Activated CD4-positive, alpha-beta T cell treated with anti-CD3 and anti-CD28 coated beads for 36 hours (primary cell): Measurements from ENCODE around the gene CRELD1. TPM values are rescaled to one million over a fixed set of nuclear protein-coding genes. Genes with fewer than 3 reads are reported as not detected.

Source experiments
- ATAC-seq: fragments of 200-7000 bp; cut with Tn5 transposase; one replicate; pipeline ENCODE4 v1.10.0; 2021; ENCODE audit warnings: mild to moderate bottlenecking, moderate library complexity
- CTCF ChIA-PET: fragments of 350-600 bp; sonication (Branson Sonifier 250); formaldehyde crosslinking; loops from one replicate; lab custom pipeline; 2021; ENCODE audit warnings: antibody characterized with exemption; lab: Charles Lee
- POLR2A ChIA-PET: fragments of 350-600 bp; sonication (Branson Sonifier 250); formaldehyde crosslinking; loops from one replicate; lab custom pipeline; 2021; ENCODE audit warnings: antibody characterized with exemption, inconsistent platforms; lab: Charles Lee
- DNase-seq: peaks from one replicate; pipeline ENCODE4 v3.0.0-alpha.2; 2020
- H3K27ac Mint-ChIP-seq: one replicate; pipeline ENCODE4 v1.8.0; 2021; ENCODE audit warnings: mixed read lengths
- H3K27me3 Mint-ChIP-seq: one replicate; pipeline ENCODE4 v1.8.0; 2021; ENCODE audit warnings: mixed read lengths
- H3K36me3 Mint-ChIP-seq: one replicate; pipeline ENCODE4 v1.8.0; 2021; ENCODE audit warnings: low read depth, mixed read lengths
- H3K4me1 Mint-ChIP-seq: one replicate; pipeline ENCODE4 v1.8.0; 2021; ENCODE audit warnings: mixed read lengths
- H3K4me3 Mint-ChIP-seq: one replicate; pipeline ENCODE4 v1.8.0; 2021; ENCODE audit warnings: mild to moderate bottlenecking, moderate library complexity, mixed read lengths
- H3K9me3 Mint-ChIP-seq: one replicate; pipeline ENCODE4 v1.8.0; 2021; ENCODE audit warnings: low read depth, mixed read lengths
- intact Hi-C, 2 experiments: fragments of 100-400 bp; cut with DNase I in 1 of 2; cut with micrococcal nuclease in 1 of 2; formaldehyde crosslinking; loops; one replicate each; pipeline versions ENCODE4 v1.14.2 to v1.15.1; 2022 to 2024; cut with DNase I, micrococcal nuclease
- total RNA-seq, 2 experiments: library from RNA; stranded (reverse); gene quantifications; one replicate each; pipeline ENCODE4 v1.2.3, GENCODE V29; 2021

The CRELD1 gene
- total RNA-seq, 2 experiments from 2014 or later, result 12.6 to 14.7 TPM

DNA sequence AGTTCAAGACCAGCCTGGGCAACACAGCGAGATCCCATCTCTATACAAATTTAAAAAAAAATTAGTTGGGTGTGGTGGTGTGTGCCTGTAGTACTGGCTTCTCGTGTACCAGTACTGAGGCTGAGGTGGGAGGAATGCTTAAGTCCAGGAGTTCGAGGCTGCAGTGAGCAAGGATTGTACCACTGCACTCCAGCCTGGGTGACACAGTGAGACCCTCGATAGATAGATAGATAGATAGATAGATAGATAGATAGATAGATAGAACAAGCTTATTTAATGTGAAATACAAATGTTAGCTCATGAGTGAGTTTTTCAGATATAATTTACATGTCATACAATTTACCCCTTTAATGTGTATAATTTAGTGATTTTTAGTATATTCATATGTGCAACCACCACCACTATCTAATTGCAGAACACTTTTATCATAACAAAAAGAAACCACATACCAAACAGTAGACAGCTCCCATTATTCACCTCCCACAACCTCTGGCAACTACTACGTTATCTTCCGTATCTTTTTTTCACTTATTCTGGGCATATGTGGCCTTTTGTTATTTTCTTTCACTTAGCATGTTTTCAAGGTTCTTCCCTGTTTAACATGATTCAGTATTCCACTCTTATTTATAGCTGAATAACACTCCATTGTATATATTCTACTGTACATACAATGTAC is 31.7 kb downstream of the CRELD1 start:
- Mint-ChIP-seq H3K9me3 (no peaks in the 10 kb centered on the region), H3K27ac (no peak overlapping the region), H3K4me3 (no peak overlapping the region), H3K36me3 (peaks cover 11% of the 10 kb centered on the region), H3K4me1 (no peaks in the 10 kb centered on the region), H3K27me3 (no peaks in the 10 kb centered on the region)
- no peak for DNase-seq
- no peak for ATAC-seq
- POLR2A ChIA-PET, result no interaction called here
- intact Hi-C loops, result no loop called here
- CTCF ChIA-PET, result interaction anchor here (0.5 to 0.6 kb wide), 2 partner anchors 19 to 33 kb away, joined by 3 read pairs; no protein-coding TSS in a partner anchor

DNA sequence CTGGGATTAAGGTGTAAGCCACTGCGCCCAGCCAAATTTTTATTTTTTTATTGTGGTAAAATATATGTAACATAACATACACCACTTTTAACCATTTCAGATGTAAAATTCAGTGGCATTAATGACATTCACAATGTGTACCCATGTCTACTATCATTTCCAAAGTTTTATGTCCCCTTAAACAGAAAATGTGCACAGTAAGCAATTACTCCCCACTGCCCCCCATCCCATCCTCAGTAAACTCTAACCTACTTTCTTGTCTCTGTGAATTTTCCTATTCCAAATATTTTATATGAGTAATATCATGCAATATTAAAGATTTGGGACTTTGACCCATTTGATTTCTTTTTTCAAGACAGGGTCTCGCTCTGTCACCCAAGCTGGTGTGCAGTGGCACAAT is 33.2 kb downstream of the CRELD1 start:
- POLR2A ChIA-PET, result no interaction called here
- H3K9me3 Mint-ChIP-seq, result no peaks in the 10 kb centered on the region
- no peaks in the 10 kb centered on the region for H3K4me1 Mint-ChIP-seq
- intact Hi-C loops, result no loop called here
- no peak overlapping the region for H3K27ac Mint-ChIP-seq
- CTCF ChIA-PET, result interaction anchor here (0.7 to 1.7 kb wide), 4 partner anchors 12 to 308 kb away, joined by 3 to 5 read pairs (median 4); no protein-coding TSS in a partner anchor
- H3K36me3 Mint-ChIP-seq, result peaks cover 16% of the 10 kb centered on the region
- no peak overlapping the region for H3K4me3 Mint-ChIP-seq
- no peak for DNase-seq
- ATAC-seq, result no peak
- H3K27me3 Mint-ChIP-seq, result no peaks in the 10 kb centered on the region

DNA sequence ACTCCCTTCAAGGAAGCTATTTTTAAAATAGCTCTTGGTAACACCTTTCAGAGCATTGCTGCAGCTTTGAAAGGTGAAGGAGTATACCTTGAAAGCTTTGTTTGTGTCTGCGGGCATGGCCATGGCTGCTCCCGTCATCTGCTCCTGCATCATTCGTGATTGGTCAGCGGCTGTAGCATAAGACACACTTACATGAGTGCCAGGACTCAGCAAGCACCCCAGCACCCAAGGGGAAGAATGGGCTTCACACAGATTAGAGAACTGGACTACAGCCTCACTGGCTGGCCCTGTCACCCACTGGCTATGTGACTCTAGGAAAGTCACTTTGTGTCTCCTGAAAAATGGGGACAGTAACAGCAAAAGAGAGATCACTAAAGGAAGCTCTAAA is 36.0 kb downstream of the CRELD1 start:
- Mint-ChIP-seq H3K4me1 (no peaks in the 10 kb centered on the region), H3K9me3 (no peaks in the 10 kb centered on the region), H3K27me3 (no peaks in the 10 kb centered on the region), H3K4me3 (no peak overlapping the region), H3K27ac (no peak overlapping the region), H3K36me3 (peaks cover 28% of the 10 kb centered on the region)
- DNase-seq (no peak), ATAC-seq (no peak)
- ChIA-PET POLR2A (no interaction called here), CTCF (no interaction called here)
- intact Hi-C loops, result no loop called here

DNA sequence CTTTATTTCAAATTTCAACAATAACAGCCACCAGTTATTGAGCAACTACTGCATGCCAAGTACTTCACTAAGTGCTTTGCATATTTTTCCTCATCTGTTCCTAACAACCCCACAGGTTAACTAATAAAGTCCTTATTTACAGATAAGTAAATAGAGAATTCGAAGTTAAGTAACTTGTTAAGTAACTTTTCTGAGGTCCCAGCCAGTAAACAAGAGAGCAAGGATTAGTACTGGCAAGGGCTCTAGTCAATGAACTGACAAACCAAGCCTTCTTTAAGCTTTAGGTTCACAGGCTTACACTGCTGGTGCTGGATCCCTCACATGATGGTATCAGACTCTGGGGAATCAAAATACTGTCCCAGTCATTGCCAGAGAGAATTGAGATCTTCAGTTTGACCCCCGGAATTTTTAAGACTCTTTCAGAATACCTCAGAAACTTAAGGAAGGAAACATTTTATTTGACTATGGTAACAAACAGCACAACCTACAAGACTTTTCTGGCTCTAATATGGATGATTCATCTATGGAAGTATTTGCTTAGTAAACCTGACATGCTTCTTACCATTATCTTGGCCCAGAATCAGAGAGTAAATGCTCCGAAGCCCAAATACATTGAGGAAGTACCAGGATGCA is 36.5 kb downstream of the CRELD1 start:
- peaks cover 30% of the 10 kb centered on the region for H3K36me3 Mint-ChIP-seq
- intact Hi-C loops, result no loop called here
- no peak for DNase-seq
- POLR2A ChIA-PET, result no interaction called here
- CTCF ChIA-PET, result no interaction called here
- no peak overlapping the region for H3K27ac Mint-ChIP-seq
- no peak for ATAC-seq
- H3K4me3 Mint-ChIP-seq, result no peak overlapping the region
- H3K4me1 Mint-ChIP-seq, result no peaks in the 10 kb centered on the region
- no peaks in the 10 kb centered on the region for H3K9me3 Mint-ChIP-seq
- H3K27me3 Mint-ChIP-seq, result no peaks in the 10 kb centered on the region

DNA sequence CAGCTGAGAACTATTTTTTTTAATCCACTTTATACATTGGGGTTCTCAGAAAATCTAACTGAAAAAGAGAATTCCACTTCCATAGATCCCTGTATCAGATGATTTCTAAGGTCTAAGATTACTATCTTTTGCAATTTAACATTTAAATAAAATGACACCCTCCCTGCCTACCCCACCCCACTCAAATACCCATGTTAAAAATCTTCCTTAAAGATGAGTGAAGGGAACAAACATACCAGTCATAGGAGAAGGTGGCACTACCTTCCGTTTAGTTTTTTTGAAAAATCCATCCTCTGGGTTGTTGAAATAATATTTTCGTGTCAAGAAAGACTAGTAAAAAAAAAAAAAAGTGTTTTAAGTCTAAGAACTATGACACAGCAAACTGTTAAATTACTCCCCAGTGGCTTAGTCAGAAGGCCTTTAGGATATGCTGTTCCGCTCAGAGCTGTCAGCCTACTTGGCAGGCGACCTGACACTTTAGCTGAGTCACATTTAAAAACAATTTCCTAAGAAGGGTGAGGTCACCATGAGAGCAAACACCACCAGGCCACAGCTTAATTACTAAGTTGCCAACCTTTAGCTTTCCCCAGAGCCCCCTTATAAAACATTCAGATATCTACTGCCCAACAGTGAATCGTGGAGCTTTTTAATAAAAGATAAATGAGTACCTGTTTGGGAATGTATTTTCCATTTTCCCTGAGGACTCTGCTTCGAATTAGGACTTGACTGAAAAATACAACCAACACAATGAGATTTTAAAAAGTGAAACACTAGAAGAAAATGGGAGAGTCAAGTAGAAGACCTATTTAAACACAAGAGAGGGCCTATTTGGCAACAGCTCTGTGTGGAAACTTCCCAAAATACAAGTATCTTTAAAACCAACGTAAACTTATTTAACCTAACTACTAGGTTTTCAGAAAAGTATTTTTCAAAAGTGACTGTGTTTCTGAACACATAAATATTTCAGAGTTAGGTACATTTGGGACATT is 43.4 kb downstream of the CRELD1 start:
- peaks cover 35% of the 10 kb centered on the region for H3K36me3 Mint-ChIP-seq
- ATAC-seq (peak; percentile 94), DNase-seq (peak; percentile 63)
- no peaks in the 10 kb centered on the region for H3K9me3 Mint-ChIP-seq
- H3K27me3 Mint-ChIP-seq, result no peaks in the 10 kb centered on the region
- peak overlapping the region; percentile 72 for H3K27ac Mint-ChIP-seq
- peaks cover 22% of the 10 kb centered on the region for H3K4me1 Mint-ChIP-seq
- ChIA-PET CTCF (interaction anchor here (0.5 to 1.7 kb wide), 7 partner anchors 9 to 287 kb away, joined by 3 to 8 read pairs (median 4); partner anchors contain the start of gene EMC3), POLR2A (interaction anchor here (0.6 to 1.0 kb wide), 5 partner anchors 10 to 354 kb away, joined by 3 to 10 read pairs (median 4); partner anchors contain the start of gene EMC3)
- H3K4me3 Mint-ChIP-seq, result no peak overlapping the region
- intact Hi-C loops, result no loop called here

DNA sequence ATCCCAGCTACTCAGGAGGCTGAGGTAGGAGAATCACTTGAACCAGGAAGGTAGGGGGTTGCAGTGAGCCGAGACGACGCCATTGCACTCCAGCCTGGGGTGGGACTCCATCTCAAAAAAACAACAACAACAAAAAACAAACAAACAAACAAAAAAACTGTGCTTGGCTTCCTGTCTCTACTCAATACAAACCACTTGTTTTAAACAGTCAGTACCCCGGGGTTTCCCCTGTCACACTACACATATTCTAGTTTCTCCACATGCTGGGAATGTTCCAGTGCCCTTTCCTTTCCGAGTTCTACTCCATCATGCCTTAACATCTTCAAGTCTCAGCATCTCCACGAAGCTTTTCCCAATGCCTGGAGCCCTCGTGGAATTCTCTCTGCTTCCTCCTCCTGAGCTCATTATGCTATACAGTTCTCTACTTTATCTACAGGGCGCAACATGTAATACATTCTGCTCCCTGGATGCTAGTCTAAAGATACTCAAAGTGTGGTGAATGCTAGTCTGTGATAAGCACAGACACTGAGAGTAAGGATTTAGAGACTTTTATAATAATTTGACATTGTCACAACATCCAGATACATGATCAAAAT is 45.2 kb downstream of the CRELD1 start:
- no peak for ATAC-seq
- peaks cover 29% of the 10 kb centered on the region for H3K36me3 Mint-ChIP-seq
- H3K9me3 Mint-ChIP-seq, result no peaks in the 10 kb centered on the region
- ChIA-PET POLR2A (no interaction called here), CTCF (interaction anchor here (1.0 kb wide), 1 partner anchor 15 kb away, joined by 3 read pairs; no protein-coding TSS in a partner anchor)
- peaks cover 29% of the 10 kb centered on the region for H3K4me1 Mint-ChIP-seq
- H3K4me3 Mint-ChIP-seq, result no peak overlapping the region
- DNase-seq, result no peak
- intact Hi-C loops, result no loop called here
- H3K27ac Mint-ChIP-seq, result peak overlapping the region; percentile 62
- H3K27me3 Mint-ChIP-seq, result no peaks in the 10 kb centered on the region

DNA sequence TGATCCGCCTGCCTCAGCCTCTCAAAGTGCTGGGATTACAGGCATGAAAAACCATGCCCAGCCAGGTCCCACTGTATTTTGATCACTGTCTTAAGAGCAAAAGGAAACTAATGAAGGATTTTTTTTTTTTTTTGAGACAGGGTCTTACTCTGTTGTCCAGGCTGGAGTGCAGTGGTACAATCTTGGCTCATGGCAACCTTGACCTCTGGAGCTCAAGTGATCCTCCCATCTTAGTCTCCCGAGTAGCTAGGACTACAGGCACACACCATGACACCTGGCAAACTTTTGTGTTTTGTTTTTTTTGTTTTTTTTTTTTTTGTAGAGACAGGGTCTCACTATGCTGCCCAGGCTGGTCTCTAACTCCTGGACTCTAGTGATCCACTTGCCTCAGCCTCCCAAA is 46.6 kb downstream of the CRELD1 start:
- ChIA-PET POLR2A (no interaction called here), CTCF (interaction anchor here (0.6 to 1.0 kb wide), 3 partner anchors 13 to 653 kb away, joined by 3 read pairs; no protein-coding TSS in a partner anchor)
- Mint-ChIP-seq H3K36me3 (peaks cover 20% of the 10 kb centered on the region), H3K27ac (no peak overlapping the region), H3K9me3 (no peaks in the 10 kb centered on the region), H3K27me3 (no peaks in the 10 kb centered on the region), H3K4me1 (peaks cover 32% of the 10 kb centered on the region), H3K4me3 (no peak overlapping the region)
- ATAC-seq (no peak), DNase-seq (no peak)
- intact Hi-C loops, result loop anchor here in 1 of 2 experiments (10.0 kb wide), 1 partner anchor 245 kb away; no protein-coding TSS in a partner anchor

DNA sequence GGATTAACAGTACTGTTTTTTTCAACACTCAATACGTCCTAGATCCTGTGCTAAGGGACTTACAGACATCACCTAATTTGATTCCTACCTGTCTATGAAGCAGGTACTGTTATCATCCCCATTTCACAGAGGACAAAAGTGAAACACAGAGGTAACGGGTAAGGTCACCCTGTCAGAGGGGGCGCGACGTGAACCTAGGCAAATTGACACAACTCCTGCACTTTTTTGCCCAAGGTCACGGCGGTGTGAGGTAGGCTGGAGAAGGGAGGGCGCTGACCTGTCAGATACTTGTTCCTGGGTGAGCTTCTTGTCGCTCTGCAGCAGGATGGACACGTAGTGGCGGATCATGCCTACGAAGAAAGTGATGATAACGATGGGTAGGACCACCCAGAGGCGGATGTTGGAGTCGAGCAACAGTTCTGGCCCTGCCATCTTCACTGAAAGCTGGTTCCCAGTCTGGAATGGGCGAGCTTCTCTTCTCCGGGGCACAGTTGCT is 52.6 kb downstream of the CRELD1 start:
- Mint-ChIP-seq H3K4me3 (peak overlapping the region; percentile 94), H3K9me3 (no peaks in the 10 kb centered on the region), H3K36me3 (peaks cover 27% of the 10 kb centered on the region), H3K4me1 (peaks cover 32% of the 10 kb centered on the region), H3K27me3 (no peaks in the 10 kb centered on the region), H3K27ac (peak overlapping the region; percentile 98)
- no peak for DNase-seq
- POLR2A ChIA-PET, result interaction anchor here (0.6 to 2.2 kb wide), 7 partner anchors 9 to 242 kb away, joined by 3 to 16 read pairs (median 4); partner anchors contain the start of genes ARPC4, CRELD1 and FANCD2
- CTCF ChIA-PET, result interaction anchor here (1.2 to 2.1 kb wide), 3 partner anchors 9 to 54 kb away, joined by 5 to 23 read pairs (median 8); partner anchors contain the start of gene CRELD1
- intact Hi-C loops, result loop anchor here (1.0 to 10.0 kb wide), 13 partner anchors 25 to 1023 kb away; partner anchors contain the start of genes CRELD1 (in 2 of the 2), ARPC4 (in 1 of the 2), BRK1 (in 1 of the 2) and BRPF1 (in 1 of the 2)
- peak; percentile 31 for ATAC-seq

DNA sequence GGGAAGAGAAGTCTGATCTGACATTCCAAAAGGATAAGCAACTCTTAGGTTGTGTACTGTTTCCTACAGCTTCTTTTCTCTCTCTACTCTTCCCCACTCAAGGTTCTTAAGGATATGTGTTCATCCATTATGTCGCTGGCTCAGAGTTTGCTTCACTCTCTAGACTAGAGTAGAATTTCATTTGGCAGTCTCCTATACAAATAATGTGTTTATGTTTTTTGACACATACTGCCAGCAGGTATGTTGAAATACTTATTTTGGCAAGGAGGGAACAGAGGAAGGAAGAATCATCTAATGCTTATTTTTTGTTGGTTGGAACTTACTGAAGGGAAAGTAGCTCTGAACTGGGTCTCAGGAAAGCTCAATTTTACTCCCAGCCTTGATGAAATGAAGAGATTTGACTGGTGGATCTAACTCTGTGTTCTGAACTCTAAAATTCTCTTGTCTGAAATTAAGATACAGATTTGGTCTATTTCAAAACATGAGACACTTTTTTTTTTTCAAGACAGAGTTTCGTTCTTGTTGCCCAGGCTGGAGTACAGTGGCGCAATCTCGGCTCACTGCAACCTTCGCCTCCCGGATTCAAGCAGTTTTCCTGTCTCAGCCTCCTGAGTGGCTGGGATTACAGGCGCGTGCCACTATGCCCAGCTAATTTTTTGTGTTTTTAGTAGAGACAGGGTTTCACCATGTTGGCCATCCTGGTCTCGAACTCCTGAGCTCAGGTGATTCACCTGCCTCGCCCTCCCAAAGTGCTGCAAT is 60.6 kb downstream of the CRELD1 start:
- ChIA-PET POLR2A (no interaction called here), CTCF (interaction anchor here (0.9 to 1.2 kb wide), 4 partner anchors 11 to 225 kb away, joined by 3 to 4 read pairs (median 4); partner anchors contain the start of gene CAMK1)
- ATAC-seq, result no peak
- intact Hi-C loops, result no loop called here
- no peak for DNase-seq
- H3K27ac Mint-ChIP-seq, result no peak overlapping the region
- peaks cover 49% of the 10 kb centered on the region for H3K36me3 Mint-ChIP-seq
- H3K4me1 Mint-ChIP-seq, result no peaks in the 10 kb centered on the region
- H3K27me3 Mint-ChIP-seq, result no peaks in the 10 kb centered on the region
- H3K4me3 Mint-ChIP-seq, result no peak overlapping the region
- no peaks in the 10 kb centered on the region for H3K9me3 Mint-ChIP-seq
